PC-3 (cell line): ENCODE data around the gene OXT.

Experiments used
- CTCF ChIP-seq: fragments of 300-600 bp; sonication (generic); conservative IDR thresholded peaks from 2 replicates; pipeline ENCODE4 v1.5.1; 2017; ENCODE audit warnings: antibody characterized with exemption, low read depth, mild to moderate bottlenecking, low read length
- EZH2phosphoT487 ChIP-seq: fragments of 300-600 bp; sonication (generic); IDR thresholded peaks from 2 replicates; pipeline ENCODE4 v1.6.1; 2018; ENCODE audit warnings: mild to moderate bottlenecking, antibody characterized with exemption, low read length, borderline replicate concordance

- TF ChIP-seq EZH2phosphoT487: no peak
- no peak for TF ChIP-seq CTCF
These were observed 695 bp upstream of the OXT start for GRCh38 chr20:3070725-3071124.
